CD4-positive, alpha-beta T cell (primary cell): ENCODE data around the gene PIGZ. TPM values are rescaled to one million over a fixed set of nuclear protein-coding genes. Genes with fewer than 3 reads are reported as not detected.
A peak's percentile ranks its signal among the peaks of the same experiment; 100 is the strongest.

Experiments
- ATAC-seq: fragments of 200-7000 bp; cut with Tn5 transposase; one replicate; pipeline ENCODE4 v1.10.0; 2022; ENCODE audit warnings: mild to moderate bottlenecking; ENCODE audit not compliant: poor library complexity
- CTCF ChIA-PET: fragments of 350-600 bp; sonication (Branson Sonifier 250); formaldehyde crosslinking; loops from one replicate; lab custom pipeline; 2021; ENCODE audit warnings: antibody characterized with exemption, inconsistent platforms; lab: Charles Lee
- POLR2A ChIA-PET: fragments of 350-600 bp; sonication (Branson Sonifier 250); formaldehyde crosslinking; loops from one replicate; lab custom pipeline; 2021; ENCODE audit warnings: antibody characterized with exemption, inconsistent platforms; lab: Charles Lee
- DNase-seq, 14 experiments: peaks; one replicate each; pipeline ENCODE4 v3.0.0-alpha.2; 2013 to 2020; ENCODE audit warnings: mixed read lengths in 2 of 14
- H3K27ac ChIP-seq, 2 donors: one replicate each; pipeline versions ENCODE4 v1.5.1 to v1.7.0; 2013; ENCODE audit warnings: low read length in 2 of 2, low read depth in 1 of 2, mild to moderate bottlenecking in 1 of 2
- H3K27me3 ChIP-seq, 2 experiments: 1 replicate in 1 of 2; 2 replicates in 1 of 2; pipeline versions ENCODE4 v1.6.1 to v1.7.0; 2013; ENCODE audit warnings: low read length in 2 of 2, control low read depth in 1 of 2, mild to moderate bottlenecking in 1 of 2, moderate library complexity in 1 of 2; ENCODE audit not compliant: insufficient read depth in 2 of 2, control insufficient read depth in 1 of 2
- H3K36me3 ChIP-seq: one replicate; pipeline ENCODE4 v1.6.1; 2013; ENCODE audit warnings: low read length, control low read depth; ENCODE audit not compliant: insufficient read depth
- H3K4me1 ChIP-seq: one replicate; pipeline ENCODE4 v1.6.1; 2013; ENCODE audit warnings: low read length, control low read depth; ENCODE audit not compliant: insufficient read depth
- H3K4me3 ChIP-seq: one replicate; pipeline ENCODE4 v1.5.1; 2013; ENCODE audit warnings: mild to moderate bottlenecking, low read length, moderate library complexity
- H3K9me3 ChIP-seq, 2 experiments: 1 replicate in 1 of 2; 2 replicates in 1 of 2; pipeline versions ENCODE4 v1.6.1 to v1.7.0; 2013; ENCODE audit warnings: low read length in 2 of 2, mild to moderate bottlenecking in 2 of 2, control low read depth in 1 of 2, moderate library complexity in 1 of 2; ENCODE audit not compliant: control insufficient read depth in 1 of 2, insufficient read depth in 1 of 2
- H3K27ac Mint-ChIP-seq: one replicate; pipeline ENCODE4 v1.8.0; 2020; ENCODE audit warnings: mixed read lengths
- H3K27me3 Mint-ChIP-seq: one replicate; pipeline ENCODE4 v1.8.0; 2021; ENCODE audit warnings: mixed read lengths
- H3K36me3 Mint-ChIP-seq: one replicate; pipeline ENCODE4 v1.8.0; 2021; ENCODE audit warnings: low read depth, mixed read lengths
- H3K4me1 Mint-ChIP-seq: one replicate; pipeline ENCODE4 v1.8.0; 2021; ENCODE audit warnings: low read depth, mixed read lengths
- H3K4me3 Mint-ChIP-seq: one replicate; pipeline ENCODE4 v1.8.0; 2020; ENCODE audit warnings: mild to moderate bottlenecking, mixed read lengths
- H3K9me3 Mint-ChIP-seq: one replicate; pipeline ENCODE4 v1.8.0; 2020; ENCODE audit warnings: mixed read lengths
- intact Hi-C, 2 experiments: fragments of 100-400 bp; cut with DNase I in 1 of 2; cut with micrococcal nuclease in 1 of 2; formaldehyde crosslinking; loops; one replicate each; pipeline versions ENCODE4 v1.15.1 to v1.9.0; 2023 to 2025; cut with DNase I, micrococcal nuclease
- total RNA-seq, 174 experiments: library from RNA in 2 of 174; stranded (reverse) in 2 of 174; gene quantifications; one replicate each; pipeline ENCODE4 v1.2.3 and lab custom pipeline; 2021 to 2026
- TF ChIP-seq, protein P1 (sequence below): fragments of 200-600 bp; IDR thresholded peaks from one replicate; pipeline ENCODE4 v1.8.0; 2022; ENCODE audit warnings: antibody characterized with exemption, mild to moderate bottlenecking

PIGZ gene
- total RNA-seq, 2 experiments from 2014 or later: 0.33 to 0.61 TPM

DNA sequence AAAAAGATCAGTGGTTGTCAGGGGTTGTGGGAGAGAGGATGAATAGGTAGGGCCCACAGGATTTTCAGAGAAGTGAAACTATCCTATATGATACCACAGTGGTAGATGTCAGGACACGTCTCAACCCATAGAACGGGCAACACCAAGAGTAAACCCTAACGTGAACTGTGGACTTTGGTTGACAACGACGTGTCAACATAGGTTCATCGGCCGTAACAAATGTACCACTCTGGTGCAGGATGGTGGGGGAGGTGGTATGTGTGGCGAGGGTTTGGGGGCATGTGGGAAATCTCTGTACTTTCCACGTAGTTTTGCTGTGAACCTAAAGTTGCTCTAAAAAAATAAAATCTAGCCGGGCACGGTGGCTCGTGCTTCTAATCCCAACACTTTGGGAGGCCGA is 13.0 kb upstream of the PIGZ start:
- Histone ChIP-seq H3K4me1 (peaks cover 7% of the 10 kb centered on the region), H3K27ac (no peak overlapping the region), H3K4me3 (no peak overlapping the region), H3K9me3 (peaks cover 5 to 10% of the 10 kb centered on the region in 2 experiments), H3K27me3 (peaks cover 0 to 5% of the 10 kb centered on the region in 2 experiments), H3K36me3 (no peaks in the 10 kb centered on the region)
- POLR2A ChIA-PET: no interaction called here
- Mint-ChIP-seq H3K4me3 (no peak overlapping the region), H3K27me3 (peaks cover 19% of the 10 kb centered on the region), H3K36me3 (no peaks in the 10 kb centered on the region), H3K27ac (no peak overlapping the region), H3K4me1 (no peaks in the 10 kb centered on the region), H3K9me3 (peaks cover 6% of the 10 kb centered on the region)
- intact Hi-C loops: no loop called here
- no peak for DNase-seq
- CTCF ChIA-PET: no interaction called here
- no peak for ATAC-seq
- TF ChIP-seq, protein P1, sequence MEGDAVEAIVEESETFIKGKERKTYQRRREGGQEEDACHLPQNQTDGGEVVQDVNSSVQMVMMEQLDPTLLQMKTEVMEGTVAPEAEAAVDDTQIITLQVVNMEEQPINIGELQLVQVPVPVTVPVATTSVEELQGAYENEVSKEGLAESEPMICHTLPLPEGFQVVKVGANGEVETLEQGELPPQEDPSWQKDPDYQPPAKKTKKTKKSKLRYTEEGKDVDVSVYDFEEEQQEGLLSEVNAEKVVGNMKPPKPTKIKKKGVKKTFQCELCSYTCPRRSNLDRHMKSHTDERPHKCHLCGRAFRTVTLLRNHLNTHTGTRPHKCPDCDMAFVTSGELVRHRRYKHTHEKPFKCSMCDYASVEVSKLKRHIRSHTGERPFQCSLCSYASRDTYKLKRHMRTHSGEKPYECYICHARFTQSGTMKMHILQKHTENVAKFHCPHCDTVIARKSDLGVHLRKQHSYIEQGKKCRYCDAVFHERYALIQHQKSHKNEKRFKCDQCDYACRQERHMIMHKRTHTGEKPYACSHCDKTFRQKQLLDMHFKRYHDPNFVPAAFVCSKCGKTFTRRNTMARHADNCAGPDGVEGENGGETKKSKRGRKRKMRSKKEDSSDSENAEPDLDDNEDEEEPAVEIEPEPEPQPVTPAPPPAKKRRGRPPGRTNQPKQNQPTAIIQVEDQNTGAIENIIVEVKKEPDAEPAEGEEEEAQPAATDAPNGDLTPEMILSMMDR: no peak

DNA sequence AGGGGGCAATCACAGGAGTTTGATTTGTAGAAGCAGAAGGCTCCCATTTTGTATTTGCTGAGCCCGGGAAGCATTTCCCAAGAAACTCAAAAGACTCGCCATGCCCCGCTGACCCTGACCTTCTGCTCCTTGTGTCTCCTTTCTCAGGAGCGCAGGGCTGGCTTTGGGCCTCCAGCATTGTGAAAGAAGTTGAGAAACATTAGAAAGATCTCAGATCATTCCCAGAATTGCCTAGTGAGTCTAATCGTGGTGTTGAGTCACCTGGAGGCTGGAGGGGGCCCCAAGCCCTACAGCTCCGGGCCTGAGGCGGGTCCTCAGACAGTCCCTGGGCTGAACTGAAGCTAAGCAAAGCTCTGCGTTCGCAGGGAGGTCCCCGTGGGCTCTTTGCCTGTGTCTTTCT is 10.9 kb upstream of the PIGZ start:
- Histone ChIP-seq H3K27ac (no peak overlapping the region), H3K36me3 (no peaks in the 10 kb centered on the region), H3K9me3 (peaks cover 5 to 10% of the 10 kb centered on the region in 2 experiments), H3K27me3 (peaks cover 0 to 5% of the 10 kb centered on the region in 2 experiments), H3K4me1 (peaks cover 7% of the 10 kb centered on the region), H3K4me3 (no peak overlapping the region)
- Mint-ChIP-seq H3K4me3 (no peak overlapping the region), H3K9me3 (peaks cover 6% of the 10 kb centered on the region), H3K36me3 (no peaks in the 10 kb centered on the region), H3K4me1 (no peaks in the 10 kb centered on the region), H3K27ac (no peak overlapping the region), H3K27me3 (peaks cover 22% of the 10 kb centered on the region)
- no peak for ATAC-seq
- TF ChIP-seq, protein P1: no peak
- POLR2A ChIA-PET: no interaction called here
- CTCF ChIA-PET: no interaction called here
- intact Hi-C loops: loop anchor here (2.0 kb wide), 2 partner anchors 207 to 209 kb away; no protein-coding TSS in a partner anchor
- DNase-seq: peak in 1 of 14 experiments; percentile 16

DNA sequence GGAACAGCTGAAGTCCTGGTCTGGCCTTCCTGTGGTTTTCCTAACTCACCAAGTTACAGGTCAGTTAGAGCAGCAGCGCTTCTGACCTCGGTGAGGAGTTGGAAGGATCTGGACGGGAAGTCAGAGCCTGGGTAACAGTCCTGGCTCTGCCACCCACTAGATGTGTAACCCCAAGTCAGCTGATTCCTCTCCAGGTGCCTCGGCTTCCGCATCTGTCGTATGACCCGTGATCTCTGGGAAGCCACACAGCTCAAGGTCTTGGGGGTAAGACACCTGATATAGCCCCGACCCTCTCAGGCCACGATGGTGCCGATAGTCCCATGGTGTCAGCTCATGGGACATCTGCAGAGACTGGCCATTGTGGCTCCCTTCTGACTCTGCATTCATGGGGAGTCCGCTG is 8.3 kb upstream of the PIGZ start:
- TF ChIP-seq, protein P1: no peak

More for the DNA sequence above, 8.3 kb upstream of the PIGZ start:
- Mint-ChIP-seq H3K36me3 (no peaks in the 10 kb centered on the region), H3K4me1 (no peaks in the 10 kb centered on the region), H3K27ac (no peak overlapping the region), H3K9me3 (peaks cover 4% of the 10 kb centered on the region), H3K4me3 (no peak overlapping the region), H3K27me3 (peaks cover 18% of the 10 kb centered on the region)
- ATAC-seq (no peak), DNase-seq (no peak)
- Histone ChIP-seq H3K27ac (no peak overlapping the region), H3K9me3 (no peaks in the 10 kb centered on the region), H3K27me3 (peaks cover 0 to 5% of the 10 kb centered on the region in 2 experiments), H3K36me3 (no peaks in the 10 kb centered on the region), H3K4me3 (no peak overlapping the region), H3K4me1 (peaks cover 7% of the 10 kb centered on the region)
- CTCF ChIA-PET: no interaction called here
- POLR2A ChIA-PET: no interaction called here
- intact Hi-C loops: no loop called here
